ENCODE results near the gene C2orf15. TPM values are rescaled to one million over a fixed set of nuclear protein-coding genes. Genes with fewer than 3 reads are reported as not detected.

C2orf15 gene
- total and polyA plus RNA-seq, 12 donors: 0.03 to 0.30 (median 0.25) TPM; not detected in 8

- intact Hi-C loops (cut with DNase I): no loop called here
- Histone ChIP-seq H3K4me1 (peaks cover 0 to 5% (median 0%) of the 10 kb centered on the region in 9 donors), H3K9me3 (no peaks in the 10 kb centered on the region), H3K27me3 (no peaks in the 10 kb centered on the region), H3K4me3 (no peak overlapping the region), H3K36me3 (peaks cover 0 to 93% (median 15%) of the 10 kb centered on the region in 9 donors), H3K27ac (no peak overlapping the region)
- TF ChIP-seq CTCF (IDR thresholded peaks at IDR 0.05): no peak
- DNase-seq: no peak
- no peak for ATAC-seq
- 85 to 87% methylated on average over 5 of the region's 5 CpGs for WGBS, 2 donors
Measured at GRCh38 chr2:99166218-99166617, 24.7 kb downstream of the C2orf15 start.

DNA sequence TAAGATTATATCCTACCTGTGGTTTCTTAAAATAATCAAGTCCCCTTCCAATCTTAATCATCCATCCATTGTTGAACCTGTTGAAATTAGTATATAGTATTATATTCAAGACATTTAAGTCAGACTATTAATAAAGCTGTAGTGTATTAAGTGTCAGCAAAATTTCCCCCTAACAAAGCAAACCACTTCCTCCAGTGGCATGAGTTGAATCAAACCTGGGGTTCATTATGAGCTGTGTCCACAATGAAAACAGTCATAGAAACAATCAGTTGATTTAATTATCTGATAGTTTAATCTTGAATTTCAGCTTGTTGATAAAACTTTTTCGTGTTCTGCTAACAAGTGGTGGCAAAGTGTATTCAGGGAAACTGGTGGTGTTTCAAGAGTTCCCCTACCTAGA, 28.0 kb downstream of the C2orf15 start:
- intact Hi-C loops (cut with DNase I): no loop called here
- 64 to 66% methylated on average over 1 of the region's 1 CpG for WGBS, 2 donors
- no peak for TF ChIP-seq CTCF (IDR thresholded peaks at IDR 0.05)

GRCh38 chr2:99171377-99172140, 30.1 kb downstream of the C2orf15 start:
- no peak for DNase-seq
- peaks cover 0 to 5% (median 0%) of the 10 kb centered on the region in 9 donors for H3K4me1 ChIP-seq
- no peak overlapping the region for H3K27ac ChIP-seq
- H3K4me3 ChIP-seq: no peak overlapping the region
- H3K9me3 ChIP-seq: no peaks in the 10 kb centered on the region
- intact Hi-C loops (cut with DNase I): no loop called here
- no peaks in the 10 kb centered on the region for H3K27me3 ChIP-seq
- H3K36me3 ChIP-seq: peaks cover 0 to 76% (median 27%) of the 10 kb centered on the region in 9 donors
- ATAC-seq: no peak
- TF ChIP-seq CTCF (IDR thresholded peaks at IDR 0.05): no peak
- 95 to 97% methylated on average over 8 of the region's 8 CpGs for WGBS, 2 donors

More for the DNA sequence above, 28.0 kb downstream of the C2orf15 start:
- no peak for DNase-seq
- Histone ChIP-seq H3K36me3 (peaks cover 0 to 92% (median 27%) of the 10 kb centered on the region in 9 donors), H3K4me3 (no peak overlapping the region), H3K4me1 (peaks cover 0 to 5% (median 0%) of the 10 kb centered on the region in 9 donors), H3K27ac (no peak overlapping the region), H3K27me3 (no peaks in the 10 kb centered on the region), H3K9me3 (no peaks in the 10 kb centered on the region)
- no peak for ATAC-seq

DNA sequence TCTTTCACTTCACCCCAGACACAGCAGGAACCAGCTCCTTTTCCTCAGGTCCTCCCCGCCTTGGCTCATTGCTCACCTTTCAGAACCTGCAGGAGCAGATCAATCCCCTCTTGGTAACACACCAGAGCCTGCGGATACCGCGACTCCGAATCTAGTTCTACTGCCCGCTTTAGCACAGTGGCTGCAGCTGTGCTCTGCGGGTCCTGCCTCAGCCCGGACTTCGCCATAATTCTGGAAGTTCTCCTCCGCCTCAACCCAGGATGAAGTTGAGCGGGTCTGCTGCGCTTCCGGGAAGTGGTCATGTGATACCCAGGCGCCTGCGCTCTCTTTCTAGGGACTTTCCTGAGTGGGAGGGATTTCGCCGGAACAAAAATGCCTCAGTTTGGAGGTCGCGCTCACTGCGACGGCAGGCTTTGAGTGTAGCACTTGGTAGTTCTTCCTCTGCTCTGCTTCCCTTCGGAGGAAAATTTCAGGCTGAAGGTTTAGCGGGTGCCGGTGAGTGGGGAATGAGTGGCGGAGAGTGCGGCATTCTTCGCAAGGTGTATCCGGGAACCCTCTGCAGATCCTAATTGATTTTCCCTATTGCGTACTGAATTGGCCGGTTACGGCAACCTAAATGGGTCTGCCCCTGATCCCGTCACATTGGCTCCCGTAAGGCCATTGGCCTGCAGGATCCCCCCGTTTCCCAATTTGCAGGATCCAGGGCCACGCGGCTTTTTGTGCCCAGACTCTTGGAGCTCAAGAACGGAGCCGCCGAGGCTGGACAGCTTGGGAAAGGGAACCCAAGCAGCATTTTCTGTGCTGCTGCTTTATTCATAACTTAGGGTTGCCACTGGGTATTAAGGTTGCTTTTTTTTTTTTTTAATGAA, 39.5 kb downstream of the C2orf15 start, which contains the start of the genes MITD1 and MRPL30:
Gene MITD1, minus strand, starts transcription at position 304 of the 869 bp plus-strand sequence. Its CDS starts 77 bp downstream, at position 227.
Gene MRPL30, plus strand, starts transcription at position 430 of the 869 bp plus-strand sequence. CDS start 5,020 bp downstream, outside the sequence.
- ATAC-seq (peak; percentile 97 to 100 (median 99)), DNase-seq (peak; percentile 85 to 94)
- TF ChIP-seq CTCF (IDR thresholded peaks at IDR 0.05): no peak
- WGBS, 2 donors: 0% methylated on average over 39 of the region's 39 CpGs
- H3K27ac ChIP-seq: peak within 1 kb of the TSS in 9 of 10 donors; percentile 60 to 89 (median 77)
- no peaks in the 10 kb centered on the region for H3K9me3 ChIP-seq
- intact Hi-C loops (cut with DNase I): loop anchor here in 8 of 10 donors (1.0 to 10.0 kb wide), 8 partner anchors 22 to 306 kb away; partner anchors contain the start of genes TXNDC9 (in 8 of the 8), EIF5B (in 7 of the 8), C2orf15 (in 1 of the 8) and LIPT1 (in 1 of the 8)
- H3K4me1 ChIP-seq: peaks cover 4 to 47% (median 36%) of the 10 kb centered on the region in 9 donors
- peaks cover 0 to under 1% (median 0%) of the 10 kb centered on the region in 9 donors for H3K36me3 ChIP-seq
- no peaks in the 10 kb centered on the region for H3K27me3 ChIP-seq
- H3K4me3 ChIP-seq: peak within 1 kb of the TSS; percentile 35 to 99 (median 74)

Measured in heart right ventricle (tissue), 16 donors.